Gastrocnemius medialis (tissue), 4 donors: Measurements from ENCODE around the gene C3orf52. TPM values are rescaled to one million over a fixed set of nuclear protein-coding genes. Genes with fewer than 3 reads are reported as not detected.

ENCODE experiments used
- ATAC-seq, 2 donors: fragments of 150-250 bp; one replicate each; pipeline ENCODE4 v1.9.1; 2016
- DNase-seq, 2 donors: peaks; one replicate each; pipeline ENCODE4 v3.0.0-alpha.2; 2019
- H3K27ac ChIP-seq, 4 donors: fragments of 200-600 bp; sonication (generic); 1 replicate in 1 of 4; 2 replicates in 3 of 4; pipeline ENCODE4 v1.5.1; 2016 to 2018; ENCODE audit warnings: mild to moderate bottlenecking in 2 of 4, moderate library complexity in 1 of 4
- H3K27me3 ChIP-seq, 3 donors: fragments of 200-600 bp; sonication (generic) in 2 of 3; 1 replicate in 1 of 3; 2 replicates in 2 of 3; pipeline versions ENCODE4 v1.5.1 to v1.6.0; 2016 to 2019; ENCODE audit warnings: mild to moderate bottlenecking in 1 of 3, moderate library complexity in 1 of 3
- H3K36me3 ChIP-seq, 2 donors: fragments of 200-600 bp; sonication (generic) in 1 of 2; one replicate each; pipeline ENCODE4 v1.5.1; 2017 to 2018
- H3K4me1 ChIP-seq, 2 donors: fragments of 200-600 bp; sonication (generic) in 1 of 2; one replicate each; pipeline ENCODE4 v1.5.1; 2016 to 2017; ENCODE audit warnings: mild to moderate bottlenecking in 2 of 2
- H3K4me3 ChIP-seq, 4 donors: fragments of 200-600 bp; sonication (generic) in 3 of 4; 1 replicate in 1 of 4; 2 replicates in 3 of 4; pipeline ENCODE4 v1.5.1; 2016 to 2019; ENCODE audit warnings: mild to moderate bottlenecking in 2 of 4
- H3K9me3 ChIP-seq, 3 donors: fragments of 200-600 bp; sonication (generic) in 2 of 3; 1 replicate in 1 of 3; 2 replicates in 2 of 3; pipeline ENCODE4 v1.5.1; 2016 to 2019
- CTCF ChIP-seq, 5 experiments: fragments of 450-650 bp in 3 of 5; fragments of 200-600 bp in 2 of 5; sonication (generic) in 2 of 5; IDR thresholded peaks in 4 of 5; conservative IDR thresholded peaks in 1 of 5; 1 replicate in 4 of 5; 2 replicates in 1 of 5; pipeline ENCODE4 v1.5.1; 2016 to 2019; ENCODE audit warnings: antibody characterized with exemption in 5 of 5, mild to moderate bottlenecking in 3 of 5, moderate library complexity in 3 of 5
- POLR2A ChIP-seq, 2 donors: fragments of 450-650 bp; IDR thresholded peaks; one replicate each; pipeline ENCODE4 v1.6.1; 2017; ENCODE audit warnings: antibody characterized with exemption in 2 of 2, mild to moderate bottlenecking in 2 of 2, moderate library complexity in 2 of 2
- in situ Hi-C, 4 donors: fragments of 200-750 bp; cut with MboI; loops; one replicate each; pipeline versions ENCODE4 v1.15.0 to v1.8.0; 2017; ENCODE audit warnings: low sequenced_read_pairs in 4 of 4
- intact Hi-C: fragments of 100-400 bp; cut with DNase I; formaldehyde crosslinking; loops from one replicate; pipeline ENCODE4 v1.15.1; 2023; ENCODE audit warnings: low total_unique reads
- total RNA-seq, 4 donors: library from RNA; depleted of rRNA; stranded (reverse); fragments of >200 nt; gene quantifications; one replicate each; pipeline versions ENCODE4 v1.1.0 to v1.2.3, GENCODE V29; 2016

The C3orf52 gene
- total RNA-seq, 4 donors from 2014 or later = 0.39 to 1.1 (median 0.82) TPM

GRCh38 chr3:112141293-112141692 lies 55.1 kb downstream of the C3orf52 start:
- TF ChIP-seq POLR2A (IDR thresholded peaks at IDR 0.05) (no peak), CTCF (IDR thresholded peaks at IDR 0.05 in 4 of 5, conservative IDR thresholded peaks at IDR 0.05 in 1 of 5) (no peak)
- ATAC-seq = no peak
- H3K27ac ChIP-seq = no peak overlapping the region
- intact Hi-C loops (no loop called here), in situ Hi-C loops (loop anchor here in 1 of 4 donors (25.0 kb wide), 1 partner anchor 371 kb away; no protein-coding TSS in a partner anchor)
- DNase-seq = no peak
- no peaks in the 10 kb centered on the region for H3K27me3 ChIP-seq
- H3K9me3 ChIP-seq = no peaks in the 10 kb centered on the region
- no peaks in the 10 kb centered on the region for H3K36me3 ChIP-seq
- no peak overlapping the region for H3K4me3 ChIP-seq
- no peaks in the 10 kb centered on the region for H3K4me1 ChIP-seq

- Histone ChIP-seq H3K4me3 (no peak overlapping the region), H3K4me1 (no peaks in the 10 kb centered on the region), H3K27ac (no peak overlapping the region), H3K27me3 (no peaks in the 10 kb centered on the region), H3K9me3 (no peaks in the 10 kb centered on the region), H3K36me3 (no peaks in the 10 kb centered on the region)
- in situ Hi-C loops (loop anchor here in 1 of 4 donors (25.0 kb wide), 1 partner anchor 369 kb away; no protein-coding TSS in a partner anchor), intact Hi-C loops (no loop called here)
- DNase-seq = no peak
- TF ChIP-seq POLR2A (IDR thresholded peaks at IDR 0.05) = no peak
- no peak for TF ChIP-seq CTCF (IDR thresholded peaks at IDR 0.05 in 4 of 5, conservative IDR thresholded peaks at IDR 0.05 in 1 of 5)
- no peak for ATAC-seq
Observed at GRCh38 chr3:112143251-112143650, 57.1 kb downstream of the C3orf52 start.

GRCh38 chr3:112143689-112144088 lies 57.5 kb downstream of the C3orf52 start:
- Histone ChIP-seq H3K27ac (no peak overlapping the region), H3K27me3 (no peaks in the 10 kb centered on the region), H3K36me3 (no peaks in the 10 kb centered on the region), H3K4me3 (no peak overlapping the region), H3K4me1 (no peaks in the 10 kb centered on the region), H3K9me3 (no peaks in the 10 kb centered on the region)
- no peak for TF ChIP-seq CTCF (IDR thresholded peaks at IDR 0.05 in 4 of 5, conservative IDR thresholded peaks at IDR 0.05 in 1 of 5)
- no peak for TF ChIP-seq POLR2A (IDR thresholded peaks at IDR 0.05)
- in situ Hi-C loops (loop anchor here in 1 of 4 donors (25.0 kb wide), 1 partner anchor 369 kb away; no protein-coding TSS in a partner anchor), intact Hi-C loops (no loop called here)
- ATAC-seq (no peak), DNase-seq (no peak)

- H3K27me3 ChIP-seq = no peaks in the 10 kb centered on the region
- intact Hi-C loops (no loop called here), in situ Hi-C loops (loop anchor here in 1 of 4 donors (25.0 kb wide), 1 partner anchor 363 kb away; no protein-coding TSS in a partner anchor)
- no peaks in the 10 kb centered on the region for H3K4me1 ChIP-seq
- no peak overlapping the region for H3K4me3 ChIP-seq
- ATAC-seq (no peak), DNase-seq (no peak)
- H3K27ac ChIP-seq = no peak overlapping the region
- no peaks in the 10 kb centered on the region for H3K36me3 ChIP-seq
- TF ChIP-seq POLR2A (IDR thresholded peaks at IDR 0.05) (no peak), CTCF (IDR thresholded peaks at IDR 0.05 in 4 of 5, conservative IDR thresholded peaks at IDR 0.05 in 1 of 5) (no peak)
- H3K9me3 ChIP-seq = no peaks in the 10 kb centered on the region
Observed at GRCh38 chr3:112149136-112149535, 62.9 kb downstream of the C3orf52 start.

GRCh38 chr3:112167758-112168157 lies 81.6 kb downstream of the C3orf52 start:
- no peak overlapping the region for H3K27ac ChIP-seq
- intact Hi-C loops (no loop called here), in situ Hi-C loops (no loop called here)
- no peaks in the 10 kb centered on the region for H3K4me1 ChIP-seq
- no peak for ATAC-seq
- no peak for DNase-seq
- no peaks in the 10 kb centered on the region for H3K36me3 ChIP-seq
- TF ChIP-seq CTCF (IDR thresholded peaks at IDR 0.05 in 4 of 5, conservative IDR thresholded peaks at IDR 0.05 in 1 of 5) = no peak
- no peak for TF ChIP-seq POLR2A (IDR thresholded peaks at IDR 0.05)
- no peaks in the 10 kb centered on the region for H3K27me3 ChIP-seq
- H3K4me3 ChIP-seq = no peak overlapping the region
- H3K9me3 ChIP-seq = no peaks in the 10 kb centered on the region
